ENCODE measurements around the gene NAA16.

The NAA16 gene

GRCh38 chr13:41271456-41272285 lies 39.4 kb upstream of the NAA16 start:
- no peak overlapping the region for H3K27ac ChIP-seq (replicated peaks)
- TF ChIP-seq GABPA (IDR thresholded peaks at IDR 0.05; ENCODE audit: low read depth) (no peak), POLR2AphosphoS5 (IDR thresholded peaks at IDR 0.05; ENCODE audit: low read depth) (no peak), SPI1 (IDR thresholded peaks at IDR 0.05; ENCODE audit: borderline replicate concordance, low read depth) (no peak)
- TF ChIP-seq, protein P1, sequence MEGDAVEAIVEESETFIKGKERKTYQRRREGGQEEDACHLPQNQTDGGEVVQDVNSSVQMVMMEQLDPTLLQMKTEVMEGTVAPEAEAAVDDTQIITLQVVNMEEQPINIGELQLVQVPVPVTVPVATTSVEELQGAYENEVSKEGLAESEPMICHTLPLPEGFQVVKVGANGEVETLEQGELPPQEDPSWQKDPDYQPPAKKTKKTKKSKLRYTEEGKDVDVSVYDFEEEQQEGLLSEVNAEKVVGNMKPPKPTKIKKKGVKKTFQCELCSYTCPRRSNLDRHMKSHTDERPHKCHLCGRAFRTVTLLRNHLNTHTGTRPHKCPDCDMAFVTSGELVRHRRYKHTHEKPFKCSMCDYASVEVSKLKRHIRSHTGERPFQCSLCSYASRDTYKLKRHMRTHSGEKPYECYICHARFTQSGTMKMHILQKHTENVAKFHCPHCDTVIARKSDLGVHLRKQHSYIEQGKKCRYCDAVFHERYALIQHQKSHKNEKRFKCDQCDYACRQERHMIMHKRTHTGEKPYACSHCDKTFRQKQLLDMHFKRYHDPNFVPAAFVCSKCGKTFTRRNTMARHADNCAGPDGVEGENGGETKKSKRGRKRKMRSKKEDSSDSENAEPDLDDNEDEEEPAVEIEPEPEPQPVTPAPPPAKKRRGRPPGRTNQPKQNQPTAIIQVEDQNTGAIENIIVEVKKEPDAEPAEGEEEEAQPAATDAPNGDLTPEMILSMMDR (IDR thresholded peaks at IDR 0.05; ENCODE audit: insufficient read depth, low read length) = no peak
- TF ChIP-seq, protein P2, sequence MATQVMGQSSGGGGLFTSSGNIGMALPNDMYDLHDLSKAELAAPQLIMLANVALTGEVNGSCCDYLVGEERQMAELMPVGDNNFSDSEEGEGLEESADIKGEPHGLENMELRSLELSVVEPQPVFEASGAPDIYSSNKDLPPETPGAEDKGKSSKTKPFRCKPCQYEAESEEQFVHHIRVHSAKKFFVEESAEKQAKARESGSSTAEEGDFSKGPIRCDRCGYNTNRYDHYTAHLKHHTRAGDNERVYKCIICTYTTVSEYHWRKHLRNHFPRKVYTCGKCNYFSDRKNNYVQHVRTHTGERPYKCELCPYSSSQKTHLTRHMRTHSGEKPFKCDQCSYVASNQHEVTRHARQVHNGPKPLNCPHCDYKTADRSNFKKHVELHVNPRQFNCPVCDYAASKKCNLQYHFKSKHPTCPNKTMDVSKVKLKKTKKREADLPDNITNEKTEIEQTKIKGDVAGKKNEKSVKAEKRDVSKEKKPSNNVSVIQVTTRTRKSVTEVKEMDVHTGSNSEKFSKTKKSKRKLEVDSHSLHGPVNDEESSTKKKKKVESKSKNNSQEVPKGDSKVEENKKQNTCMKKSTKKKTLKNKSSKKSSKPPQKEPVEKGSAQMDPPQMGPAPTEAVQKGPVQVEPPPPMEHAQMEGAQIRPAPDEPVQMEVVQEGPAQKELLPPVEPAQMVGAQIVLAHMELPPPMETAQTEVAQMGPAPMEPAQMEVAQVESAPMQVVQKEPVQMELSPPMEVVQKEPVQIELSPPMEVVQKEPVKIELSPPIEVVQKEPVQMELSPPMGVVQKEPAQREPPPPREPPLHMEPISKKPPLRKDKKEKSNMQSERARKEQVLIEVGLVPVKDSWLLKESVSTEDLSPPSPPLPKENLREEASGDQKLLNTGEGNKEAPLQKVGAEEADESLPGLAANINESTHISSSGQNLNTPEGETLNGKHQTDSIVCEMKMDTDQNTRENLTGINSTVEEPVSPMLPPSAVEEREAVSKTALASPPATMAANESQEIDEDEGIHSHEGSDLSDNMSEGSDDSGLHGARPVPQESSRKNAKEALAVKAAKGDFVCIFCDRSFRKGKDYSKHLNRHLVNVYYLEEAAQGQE (IDR thresholded peaks at IDR 0.05; ENCODE audit: insufficient replicate concordance, low read depth) = no peak
- H3K27me3 ChIP-seq (ENCODE audit: insufficient read depth, poor library complexity, severe bottlenecking) = no peaks in the 10 kb centered on the region
- no peak overlapping the region for H3K4me3 ChIP-seq (replicated peaks; ENCODE audit: insufficient read depth, low read length)
- DNase-seq (ENCODE audit: low read depth in 1 of 2, low spot score in 1 of 2) = no peak

- H3K27me3 ChIP-seq (ENCODE audit: insufficient read depth, poor library complexity, severe bottlenecking) = no peaks in the 10 kb centered on the region
- H3K4me3 ChIP-seq (replicated peaks; ENCODE audit: insufficient read depth, low read length) = no peak overlapping the region
- TF ChIP-seq SPI1 (IDR thresholded peaks at IDR 0.05; ENCODE audit: borderline replicate concordance, low read depth) = no peak
- TF ChIP-seq, protein P2 (IDR thresholded peaks at IDR 0.05; ENCODE audit: insufficient replicate concordance, low read depth) = no peak
- no peak for TF ChIP-seq POLR2AphosphoS5 (IDR thresholded peaks at IDR 0.05; ENCODE audit: low read depth)
- TF ChIP-seq, protein P1 (IDR thresholded peaks at IDR 0.05; ENCODE audit: insufficient read depth, low read length) = no peak
- TF ChIP-seq GABPA (IDR thresholded peaks at IDR 0.05; ENCODE audit: low read depth) = no peak
- no peak overlapping the region for H3K27ac ChIP-seq (replicated peaks)
- DNase-seq (ENCODE audit: low read depth in 1 of 2, low spot score in 1 of 2) = no peak
These were observed 37.1 kb upstream of the NAA16 start for GRCh38 chr13:41273831-41274441.

- Histone ChIP-seq H3K27me3 (ENCODE audit: insufficient read depth, poor library complexity, severe bottlenecking) (no peaks in the 10 kb centered on the region), H3K27ac (replicated peaks) (no peak overlapping the region), H3K4me3 (replicated peaks; ENCODE audit: insufficient read depth, low read length) (no peak overlapping the region)
- no peak for DNase-seq (ENCODE audit: low read depth in 1 of 2, low spot score in 1 of 2)
- TF ChIP-seq, protein P2 (IDR thresholded peaks at IDR 0.05; ENCODE audit: insufficient replicate concordance, low read depth) = no peak
These were observed 36.2 kb upstream of the NAA16 start for GRCh38 chr13:41274881-41275280.
